Esophagus (tissue), 2 donors: ENCODE results near the gene HIVEP3. TPM values are rescaled to one million over a fixed set of nuclear protein-coding genes. Genes with fewer than 3 reads are reported as not detected.
A peak's percentile ranks its signal among the peaks of the same experiment; 100 is the strongest.

Experiments used
- H3K27ac ChIP-seq, 2 donors: one replicate each; pipeline ENCODE4 v1.5.1; 2013; ENCODE audit warnings: low read depth in 2 of 2, mild to moderate bottlenecking in 2 of 2, inconsistent platforms in 1 of 2, low read length in 1 of 2, moderate library complexity in 1 of 2
- H3K27me3 ChIP-seq, 2 donors: one replicate each; pipeline ENCODE4 v1.6.1; 2013; ENCODE audit warnings: low read length in 2 of 2, control low read depth in 1 of 2, mild to moderate bottlenecking in 1 of 2; ENCODE audit not compliant: insufficient read depth in 2 of 2, control insufficient read depth in 1 of 2
- H3K36me3 ChIP-seq, 2 donors: one replicate each; pipeline ENCODE4 v1.6.1; 2013; ENCODE audit warnings: low read length in 1 of 2; ENCODE audit not compliant: control insufficient read depth in 2 of 2, insufficient read depth in 2 of 2
- H3K4me1 ChIP-seq, 2 donors: one replicate each; pipeline ENCODE4 v1.6.1; 2013; ENCODE audit warnings: low read length in 1 of 2; ENCODE audit not compliant: control insufficient read depth in 2 of 2, insufficient read depth in 2 of 2
- H3K4me3 ChIP-seq, 2 donors: one replicate each; pipeline ENCODE4 v1.5.1; 2013; ENCODE audit warnings: low read length in 2 of 2, mild to moderate bottlenecking in 2 of 2, low read depth in 1 of 2, moderate library complexity in 1 of 2
- H3K9me3 ChIP-seq, 2 donors: one replicate each; pipeline ENCODE4 v1.6.1; 2013; ENCODE audit warnings: mild to moderate bottlenecking in 2 of 2, low read depth in 1 of 2, low read length in 1 of 2, moderate library complexity in 1 of 2; ENCODE audit not compliant: control insufficient read depth in 2 of 2, insufficient read depth in 1 of 2
- WGBS, 2 donors: extraction: QIAGEN DNeasy Blood & Tissue Kit; methylation state at CpG; one replicate each; pipeline ENCODE4 v1.1.7; 2013; 5-methylcytosine and 5-hydroxymethylcytosine counted together
- polyA plus RNA-seq, 2 donors: library from polyadenylated mRNA; stranded (reverse); fragments of 200-250 nt; gene quantifications; one replicate each; pipeline ENCODE4 v1.2.3, GENCODE V29; 2013
- donor health status: healthy with polysubstance abuse.
- donor health status: Bipolar disorder and iron deficiency.

HIVEP3 gene
- polyA plus RNA-seq = 10 to 100 TPM in 1 of 2 donors, 1 to 10 TPM in 1; 2.7 to 10.0 TPM

DNA sequence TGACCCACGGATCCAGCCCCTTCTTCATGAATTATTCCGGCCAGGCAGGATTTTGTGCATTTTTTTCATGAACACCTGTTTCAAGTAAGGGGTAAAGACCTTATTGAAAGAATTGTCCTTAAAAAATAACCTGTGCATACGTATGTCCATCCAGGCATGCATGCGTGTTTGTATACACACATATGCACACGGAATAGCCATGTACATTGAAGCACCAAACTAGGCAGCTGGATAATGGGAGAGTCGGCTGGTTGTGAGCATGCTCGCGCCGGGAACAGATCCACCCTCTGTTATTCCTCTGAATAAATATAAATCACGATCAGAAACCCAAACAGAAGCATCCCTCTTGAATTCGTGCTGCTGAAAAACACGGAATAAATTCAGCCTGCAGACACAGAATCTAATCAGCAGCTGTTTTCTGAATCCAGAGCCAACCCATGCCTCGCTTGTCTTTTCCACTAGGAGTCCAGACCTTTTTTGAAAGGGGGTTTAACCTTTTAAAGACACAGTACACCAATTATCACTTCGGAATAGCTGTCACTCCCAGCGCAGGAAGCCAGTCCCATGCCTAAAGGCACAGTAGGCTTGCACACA, at the start of gene HIVEP3:
Gene HIVEP3 (minus strand): TSS at position 473 of the 594 bp plus-strand sequence.
- peak within 1 kb of the TSS; percentile 71 to 76 for H3K4me3 ChIP-seq
- peaks cover 0 to 15% of the 10 kb centered on the region in 2 donors for H3K4me1 ChIP-seq
- H3K36me3 ChIP-seq = no peaks in the 10 kb centered on the region
- no peaks in the 10 kb centered on the region for H3K9me3 ChIP-seq
- no peak within 1 kb of the TSS for H3K27ac ChIP-seq
- 16 to 18% methylated on average over 15 of the region's 15 CpGs for WGBS, 2 donors
- H3K27me3 ChIP-seq = no peaks in the 10 kb centered on the region

DNA sequence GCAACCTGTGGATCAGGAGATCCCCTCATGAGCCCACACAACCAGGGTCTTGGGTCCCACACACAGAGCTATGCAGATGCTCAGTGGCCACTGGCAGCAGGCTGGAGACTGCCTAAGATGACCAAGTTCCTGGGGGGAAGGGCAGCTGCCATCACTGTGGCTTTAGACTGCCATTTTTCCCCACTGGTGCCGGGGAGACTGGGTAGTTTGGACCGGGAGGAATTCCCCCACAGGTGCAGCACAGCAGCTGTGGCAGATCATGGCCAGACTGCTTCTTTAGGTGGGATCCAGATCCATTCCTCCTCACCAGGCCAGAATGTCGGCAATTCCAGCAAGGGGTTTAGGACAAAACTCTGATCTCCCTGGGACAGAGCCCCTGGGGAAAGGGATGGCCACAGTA, 45.7 kb upstream of the HIVEP3 start:
- no peaks in the 10 kb centered on the region for H3K9me3 ChIP-seq
- no peaks in the 10 kb centered on the region for H3K4me1 ChIP-seq
- H3K27me3 ChIP-seq = no peaks in the 10 kb centered on the region
- WGBS, 2 donors = 91 to 96% methylated on average over 3 of the region's 3 CpGs
- H3K27ac ChIP-seq = no peak overlapping the region
- no peak overlapping the region for H3K4me3 ChIP-seq
- no peaks in the 10 kb centered on the region for H3K36me3 ChIP-seq

DNA sequence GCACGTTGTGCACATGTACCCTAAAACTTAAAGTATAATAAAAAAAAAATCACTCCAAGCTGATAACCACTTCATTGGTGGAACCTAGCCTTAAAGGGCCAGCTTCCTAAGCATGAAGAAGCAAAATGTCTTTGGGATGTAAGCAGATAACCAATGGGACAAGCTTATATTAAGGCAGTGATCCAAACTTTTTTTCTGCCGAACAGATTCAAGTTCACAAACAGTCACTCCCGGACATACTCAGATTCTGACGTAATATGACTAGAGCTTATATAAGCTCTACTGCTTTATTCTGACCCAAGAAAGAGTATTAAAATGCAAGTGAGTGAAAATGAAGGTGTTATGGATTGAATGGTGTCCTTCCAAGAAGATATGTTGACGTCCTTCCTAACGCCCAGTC, 44.9 kb upstream of the HIVEP3 start:
- no peak overlapping the region for H3K4me3 ChIP-seq
- H3K27ac ChIP-seq = no peak overlapping the region
- no peaks in the 10 kb centered on the region for H3K36me3 ChIP-seq
- H3K27me3 ChIP-seq = no peaks in the 10 kb centered on the region
- no peaks in the 10 kb centered on the region for H3K4me1 ChIP-seq
- H3K9me3 ChIP-seq = no peaks in the 10 kb centered on the region
- WGBS, 2 donors = 82 to 90% methylated on average over 6 of the region's 6 CpGs

DNA sequence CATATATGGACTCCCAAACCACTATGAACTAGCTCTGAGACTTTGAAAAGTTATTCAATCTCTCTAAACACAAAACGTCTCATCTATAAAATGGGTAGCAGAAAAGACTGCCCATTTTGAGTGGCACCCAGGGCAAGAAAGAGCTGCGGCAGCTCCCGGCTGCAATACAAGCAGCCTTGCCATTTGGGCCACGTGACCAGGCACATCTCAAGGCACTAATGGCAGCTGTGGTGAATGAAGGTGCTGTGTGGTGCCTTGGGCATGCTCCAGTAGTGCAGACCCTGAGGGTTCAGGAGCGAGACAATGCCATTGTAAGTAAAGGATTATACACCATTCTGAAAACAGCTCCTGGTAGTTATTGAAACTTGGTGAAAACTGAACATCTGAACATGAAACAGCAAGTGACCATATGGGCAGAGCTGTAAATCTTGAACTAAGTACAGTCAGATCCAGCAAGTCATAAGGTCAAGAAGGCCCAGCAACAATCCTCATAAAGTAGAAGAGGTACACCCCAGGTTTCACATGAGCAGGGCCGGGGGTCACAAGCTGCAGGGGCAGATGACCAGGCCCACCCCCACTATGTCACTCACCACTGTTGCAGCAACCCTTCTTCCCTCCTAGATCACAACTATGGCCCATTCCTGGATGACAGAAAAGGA, 39.4 kb upstream of the HIVEP3 start:
- no peaks in the 10 kb centered on the region for H3K36me3 ChIP-seq
- H3K27ac ChIP-seq = no peak overlapping the region
- no peaks in the 10 kb centered on the region for H3K9me3 ChIP-seq
- 70 to 81% methylated on average over 6 of the region's 6 CpGs for WGBS, 2 donors
- peaks cover 0 to 2% of the 10 kb centered on the region in 2 donors for H3K4me1 ChIP-seq
- H3K27me3 ChIP-seq = no peaks in the 10 kb centered on the region
- H3K4me3 ChIP-seq = no peak overlapping the region

DNA sequence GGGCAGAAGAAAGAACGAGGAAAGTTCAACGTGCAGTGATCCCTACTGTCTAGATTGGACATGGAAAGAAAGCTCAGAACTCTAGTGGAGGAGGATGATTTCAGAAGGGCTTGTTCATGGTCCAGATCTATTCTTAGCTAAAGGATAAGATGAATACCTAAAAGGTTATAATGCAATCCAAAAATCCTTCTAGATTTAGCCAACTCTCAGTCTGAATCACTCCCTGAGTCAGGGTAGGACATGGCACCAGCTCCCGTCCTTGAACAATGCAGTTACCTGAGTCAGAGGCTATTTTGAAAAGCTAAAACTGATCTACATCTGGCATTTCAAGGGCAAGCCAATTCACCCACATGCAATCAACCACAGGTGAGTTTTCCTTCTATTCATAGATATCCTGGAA, 38.8 kb upstream of the HIVEP3 start:
- Histone ChIP-seq H3K36me3 (no peaks in the 10 kb centered on the region), H3K4me1 (peaks cover 0 to 2% of the 10 kb centered on the region in 2 donors), H3K27me3 (no peaks in the 10 kb centered on the region), H3K4me3 (no peak overlapping the region), H3K27ac (no peak overlapping the region), H3K9me3 (no peaks in the 10 kb centered on the region)
- WGBS, 2 donors = 60 to 68% methylated on average over 3 of the region's 3 CpGs

DNA sequence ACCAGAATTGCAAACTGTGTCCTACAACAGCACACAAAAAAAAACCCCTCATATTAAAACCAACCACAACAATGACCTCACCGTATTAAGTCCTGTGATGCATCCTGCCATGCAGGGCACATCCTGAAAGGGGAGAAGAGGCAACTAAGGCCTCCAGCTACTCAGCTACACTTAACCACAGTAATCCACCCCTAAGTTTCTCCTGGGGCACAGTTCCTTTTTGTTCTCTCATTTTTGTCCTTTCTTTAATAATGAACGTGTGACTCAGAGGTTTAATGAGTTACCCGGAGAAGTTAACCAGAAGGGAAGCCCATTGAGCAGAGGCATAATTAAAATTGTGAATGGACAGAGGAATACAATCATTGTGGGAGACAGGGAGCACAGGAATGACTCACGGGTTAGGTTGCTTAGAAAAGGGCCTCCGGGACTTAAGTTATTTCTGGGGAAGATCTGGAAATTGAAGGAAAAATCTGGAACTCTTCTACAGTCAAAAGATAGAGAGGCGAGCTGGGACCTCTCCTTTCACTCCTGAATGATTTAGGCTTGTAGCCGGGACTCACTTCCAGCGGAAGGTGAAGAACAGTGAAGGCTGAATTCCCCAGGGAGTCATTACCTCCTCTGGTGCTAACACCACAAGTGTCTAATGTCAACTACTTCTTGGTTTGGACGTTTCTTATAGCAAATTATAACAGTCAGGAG, 36.9 kb upstream of the HIVEP3 start:
- no peaks in the 10 kb centered on the region for H3K36me3 ChIP-seq
- H3K27ac ChIP-seq = no peak overlapping the region
- no peaks in the 10 kb centered on the region for H3K27me3 ChIP-seq
- 50 to 58% methylated on average over 9 of the region's 9 CpGs for WGBS, 2 donors
- H3K4me3 ChIP-seq = no peak overlapping the region
- peaks cover 0 to 2% of the 10 kb centered on the region in 2 donors for H3K4me1 ChIP-seq
- H3K9me3 ChIP-seq = no peaks in the 10 kb centered on the region

DNA sequence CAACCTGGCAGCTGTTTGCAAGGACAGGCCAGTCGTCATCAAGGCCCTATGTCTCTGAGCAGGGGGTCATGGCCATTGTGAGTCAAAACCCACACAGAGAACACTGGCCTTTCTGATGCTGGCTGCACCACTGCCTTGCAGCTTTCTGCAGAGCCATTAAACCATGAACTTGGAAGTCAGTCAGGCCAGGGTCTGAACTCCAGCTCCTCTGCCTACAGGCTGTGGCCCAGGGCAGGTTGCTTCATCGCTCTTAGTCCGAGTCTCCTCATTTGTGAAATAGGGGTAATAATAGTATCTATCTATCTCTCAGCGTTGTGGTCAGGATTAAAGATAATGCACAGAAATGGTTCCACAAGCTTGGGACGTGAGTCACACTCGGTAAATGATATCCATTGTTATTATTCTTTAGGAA, 35.8 kb upstream of the HIVEP3 start:
- H3K27ac ChIP-seq = no peak overlapping the region
- WGBS, 2 donors = 72 to 75% methylated on average over 6 of the region's 6 CpGs
- no peaks in the 10 kb centered on the region for H3K36me3 ChIP-seq
- H3K4me3 ChIP-seq = no peak overlapping the region
- H3K4me1 ChIP-seq = peaks cover 0 to 2% of the 10 kb centered on the region in 2 donors
- H3K9me3 ChIP-seq = no peaks in the 10 kb centered on the region
- no peaks in the 10 kb centered on the region for H3K27me3 ChIP-seq

DNA sequence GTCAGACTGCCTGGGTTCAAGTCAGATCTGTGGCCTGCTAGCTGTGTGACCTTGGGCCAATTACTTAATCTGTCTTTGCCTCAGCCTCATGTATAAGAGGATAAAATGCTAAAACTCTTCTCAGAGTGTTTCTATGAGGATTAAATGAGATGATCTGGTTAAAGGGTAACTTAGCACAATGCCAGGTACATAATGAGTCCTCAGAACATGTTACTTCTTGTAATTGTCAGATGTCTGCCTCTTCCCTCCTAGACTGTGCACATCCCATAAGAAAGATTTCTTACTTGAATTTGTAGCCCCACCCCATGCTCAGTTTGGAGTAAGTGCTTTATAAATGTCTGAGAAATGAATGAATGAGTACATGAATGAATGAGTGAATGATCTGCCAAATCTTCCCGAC, 34.6 kb upstream of the HIVEP3 start:
- Histone ChIP-seq H3K4me3 (no peak overlapping the region), H3K4me1 (peaks cover 0 to 2% of the 10 kb centered on the region in 2 donors), H3K27ac (no peak overlapping the region), H3K27me3 (no peaks in the 10 kb centered on the region), H3K9me3 (no peaks in the 10 kb centered on the region), H3K36me3 (no peaks in the 10 kb centered on the region)
- WGBS, 2 donors = 52 to 67% methylated on average over 1 of the region's 1 CpG

DNA sequence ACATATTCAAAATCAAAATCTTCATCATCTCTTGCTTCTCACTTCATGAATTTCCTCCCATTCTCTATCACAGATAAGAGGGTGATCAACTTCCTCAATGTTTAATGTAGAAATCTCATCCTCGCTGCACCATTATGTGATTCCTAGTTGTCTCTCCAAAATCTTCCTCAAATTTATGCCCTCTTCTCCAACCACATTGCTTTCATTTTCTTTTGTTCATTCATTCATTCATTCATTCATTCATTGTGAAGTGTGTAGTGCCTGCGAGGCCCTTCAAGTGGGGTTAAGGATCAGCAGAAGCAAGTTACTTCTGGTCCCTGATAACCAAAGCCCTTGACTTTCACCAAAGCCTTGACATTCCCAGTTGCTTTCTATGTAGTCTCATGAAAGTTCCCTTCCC, 33.5 kb upstream of the HIVEP3 start:
- Histone ChIP-seq H3K27ac (no peak overlapping the region), H3K4me1 (no peaks in the 10 kb centered on the region), H3K36me3 (no peaks in the 10 kb centered on the region), H3K9me3 (no peaks in the 10 kb centered on the region), H3K27me3 (no peaks in the 10 kb centered on the region), H3K4me3 (no peak overlapping the region)
- 94 to 98% methylated on average over 2 of the region's 2 CpGs for WGBS, 2 donors
